MCF 10A (cell line): ENCODE measurements around the gene INAFM2. TPM values are rescaled to one million over a fixed set of nuclear protein-coding genes. Genes with fewer than 3 reads are reported as not detected.

Experiments
- BruUV-seq: library from RNA; stranded (reverse); fragments of 400-500 nt; replicated peaks from 2 replicates; lab custom pipeline; 2021; lab: Mats Ljungman, UMichigan
- CTCF ChIA-PET: fragments of 300-600 bp; sonication (Branson Sonifier 250); formaldehyde crosslinking; extraction: SDS; loops from one replicate; lab custom pipeline; 2021; ENCODE audit warnings: antibody characterized with exemption, inconsistent platforms; lab: Yijun Ruan, JAX
- POLR2A ChIA-PET: fragments of 300-600, 350-650 bp; sonication (Branson Sonifier 250); formaldehyde crosslinking; extraction: SDS; loops from one replicate; lab custom pipeline; 2020; ENCODE audit warnings: antibody characterized with exemption, inconsistent platforms; lab: Yijun Ruan, JAX
- DNase-seq: peaks from one replicate; pipeline ENCODE4 v3.0.0-alpha.2; 2018; ENCODE audit not compliant: unreplicated experiment
- H3K27ac Mint-ChIP-seq: one replicate; pipeline ENCODE4 v1.8.0; 2022; ENCODE audit warnings: mild to moderate bottlenecking, low read depth, mixed read lengths; ENCODE audit not compliant: unreplicated experiment
- H3K27me3 Mint-ChIP-seq: one replicate; pipeline ENCODE4 v1.8.0; 2022; ENCODE audit warnings: mixed read lengths; ENCODE audit not compliant: insufficient read depth, unreplicated experiment
- H3K36me3 Mint-ChIP-seq: one replicate; pipeline ENCODE4 v1.8.0; 2022; ENCODE audit warnings: mild to moderate bottlenecking, moderate library complexity, mixed read lengths; ENCODE audit not compliant: insufficient read depth, unreplicated experiment
- H3K4me1 Mint-ChIP-seq: one replicate; pipeline ENCODE4 v1.8.0; 2022; ENCODE audit warnings: mixed read lengths; ENCODE audit not compliant: insufficient read depth, unreplicated experiment
- H3K4me3 Mint-ChIP-seq: one replicate; pipeline ENCODE4 v1.8.0; 2022; ENCODE audit warnings: mild to moderate bottlenecking, moderate library complexity, mixed read lengths; ENCODE audit not compliant: unreplicated experiment
- H3K9me3 Mint-ChIP-seq: one replicate; pipeline ENCODE4 v1.8.0; 2022; ENCODE audit warnings: mixed read lengths; ENCODE audit not compliant: unreplicated experiment
- CTCF ChIP-seq: fragments of 200-600 bp; IDR thresholded peaks from one replicate; pipeline ENCODE4 v1.8.0; 2022; ENCODE audit warnings: antibody characterized with exemption, mild to moderate bottlenecking; ENCODE audit not compliant: unreplicated experiment
- intact Hi-C: fragments of 100-400 bp; cut with micrococcal nuclease; formaldehyde crosslinking; loops from 2 replicates; pipeline ENCODE4 v1.14.1; 2022
- total RNA-seq: library from RNA; stranded (reverse); gene quantifications from 2 replicates; pipeline ENCODE4 v1.2.3, GENCODE V29; 2022

The INAFM2 gene
- total RNA-seq, 1 experiment from 2014 or later: 15.7 TPM

DNA sequence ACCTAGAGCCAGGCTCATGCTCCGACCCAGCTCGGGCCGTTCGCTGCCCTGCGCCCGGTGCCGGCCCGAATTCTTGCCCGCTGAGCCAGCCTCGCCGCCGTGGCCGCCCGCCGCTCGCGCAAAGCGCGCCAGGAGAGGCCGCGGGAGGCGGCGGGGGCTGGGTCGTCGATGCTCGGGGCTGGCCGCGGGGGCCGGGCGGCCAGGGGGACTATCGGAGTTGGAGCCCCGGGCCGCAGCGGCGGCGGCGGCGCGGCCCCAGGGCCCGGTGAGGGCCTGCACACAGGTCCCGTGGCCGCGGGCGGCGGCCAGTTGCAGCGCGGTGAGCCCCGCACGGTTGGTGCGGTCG lies 41.7 kb upstream of the INAFM2 start:
- BruUV-seq: no TSS peak
- POLR2A ChIA-PET: no interaction called here
- intact Hi-C loops: no loop called here
- no peak overlapping the region for H3K27ac Mint-ChIP-seq
- H3K27me3 Mint-ChIP-seq: no peaks in the 10 kb centered on the region
- no peaks in the 10 kb centered on the region for H3K4me1 Mint-ChIP-seq
- no peak for TF ChIP-seq CTCF
- DNase-seq: no peak
- H3K9me3 Mint-ChIP-seq: no peaks in the 10 kb centered on the region
- H3K36me3 Mint-ChIP-seq: no peaks in the 10 kb centered on the region
- no peak overlapping the region for H3K4me3 Mint-ChIP-seq
- CTCF ChIA-PET: interaction anchor here (0.9 kb wide), 1 partner anchor 12 kb away, joined by 3 read pairs; no protein-coding TSS in a partner anchor

DNA sequence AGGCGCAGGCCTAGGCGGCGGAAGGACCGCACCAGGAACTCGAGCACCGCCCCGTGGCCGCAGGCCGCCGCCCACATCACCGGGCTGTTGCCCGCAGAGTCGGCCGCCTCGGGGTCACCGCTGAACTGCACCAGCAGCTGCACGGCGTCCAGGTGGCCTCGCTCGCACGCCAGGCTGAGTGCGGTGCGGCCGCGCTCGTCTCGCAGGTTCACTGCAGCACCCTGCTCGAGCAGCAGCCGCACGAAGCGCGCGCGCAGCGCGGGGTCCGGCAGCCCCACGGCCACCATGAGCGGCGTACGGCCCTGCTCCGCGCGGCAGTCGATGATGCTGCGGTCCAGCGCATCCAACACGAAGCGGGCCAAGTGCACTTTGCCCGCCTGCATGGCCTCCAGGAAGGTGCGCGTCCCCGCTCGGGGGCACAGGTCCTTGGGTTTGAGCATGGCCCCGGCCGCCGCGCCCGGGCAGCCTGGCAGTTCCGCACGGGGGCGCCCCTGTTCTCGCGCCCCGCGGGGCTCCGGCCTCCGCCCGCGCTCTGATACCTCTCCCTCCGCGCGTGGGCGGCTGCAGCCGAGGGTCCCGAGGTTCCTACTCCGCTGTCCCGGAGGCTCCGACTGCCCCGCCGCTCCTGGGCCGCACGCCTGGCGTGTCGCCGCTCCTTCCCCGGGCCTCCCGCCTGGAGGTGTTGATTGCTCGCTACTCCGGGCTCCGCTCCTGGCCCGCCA lies 41.2 kb upstream of the INAFM2 start:
- intact Hi-C loops: no loop called here
- Mint-ChIP-seq H3K9me3 (no peaks in the 10 kb centered on the region), H3K4me1 (no peaks in the 10 kb centered on the region), H3K4me3 (peak overlapping the region; percentile 64), H3K36me3 (no peaks in the 10 kb centered on the region), H3K27ac (no peak overlapping the region), H3K27me3 (no peaks in the 10 kb centered on the region)
- BruUV-seq: no TSS peak
- TF ChIP-seq CTCF: peak; percentile 53
- no peak for DNase-seq
- CTCF ChIA-PET: interaction anchor here (0.9 to 1.8 kb wide), 3 partner anchors 12 to 56 kb away, joined by 3 to 6 read pairs (median 3); no protein-coding TSS in a partner anchor
- POLR2A ChIA-PET: interaction anchor here (0.6 kb wide), 1 partner anchor 51 kb away, joined by 4 read pairs; no protein-coding TSS in a partner anchor

DNA sequence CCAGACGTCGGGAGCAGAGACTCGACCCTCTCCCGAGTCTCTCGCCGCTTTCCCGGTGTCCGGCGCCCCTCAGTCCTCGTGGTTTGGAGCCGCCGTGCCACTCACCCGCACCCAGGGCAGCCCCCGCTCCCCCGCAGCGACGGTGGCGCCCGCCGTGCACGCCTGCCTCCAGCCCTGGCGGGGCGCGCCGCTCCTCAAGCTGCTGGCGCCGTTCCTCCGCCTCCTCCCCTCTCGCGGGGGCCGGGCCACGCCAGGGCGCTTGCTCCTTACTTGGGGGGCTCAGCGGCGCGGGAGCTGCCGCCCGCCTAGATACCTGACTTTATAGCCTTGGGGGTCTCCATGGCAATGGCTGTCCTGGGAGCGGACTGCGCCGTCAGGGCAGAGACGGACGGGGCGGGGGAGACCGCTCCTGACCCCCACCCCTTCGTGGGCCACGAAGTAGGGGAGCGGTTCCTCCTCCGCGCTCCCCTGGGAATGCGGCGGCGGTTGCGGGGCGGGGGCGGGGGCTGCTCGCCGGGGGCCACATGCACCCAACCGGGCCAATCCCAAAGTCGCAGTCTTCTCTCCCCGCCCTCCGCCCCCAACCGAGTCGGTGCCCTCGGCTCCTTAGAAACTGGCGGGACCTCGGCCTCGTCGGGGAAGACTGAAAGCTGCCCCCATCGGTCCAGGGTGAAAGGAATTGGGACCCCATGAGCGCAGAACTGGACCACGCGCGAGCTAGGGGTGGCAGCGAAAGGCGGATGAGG lies 40.5 kb upstream of the INAFM2 start, which contains the start of gene ANKRD63:
Gene ANKRD63 (minus strand): TSS at position 196 of the 746 bp plus-strand sequence. CDS start 478 bp downstream, outside the sequence.
- Mint-ChIP-seq H3K4me3 (peak within 1 kb of the TSS; percentile 64), H3K9me3 (no peaks in the 10 kb centered on the region), H3K27ac (no peak within 1 kb of the TSS), H3K36me3 (no peaks in the 10 kb centered on the region), H3K4me1 (no peaks in the 10 kb centered on the region), H3K27me3 (no peaks in the 10 kb centered on the region)
- intact Hi-C loops: no loop called here
- TF ChIP-seq CTCF: no peak
- ChIA-PET CTCF (interaction anchor here (0.7 to 1.8 kb wide), 6 partner anchors 9 to 66 kb away, joined by 3 to 8 read pairs (median 3); no protein-coding TSS in a partner anchor), POLR2A (interaction anchor here (0.6 kb wide), 1 partner anchor 51 kb away, joined by 4 read pairs; no protein-coding TSS in a partner anchor)
- no TSS peak for BruUV-seq
- DNase-seq: no peak
